Testis (tissue), 5 donors: ENCODE data around the gene TAS2R43. TPM values are rescaled to one million over a fixed set of nuclear protein-coding genes. Genes with fewer than 3 reads are reported as not detected.

ENCODE experiments used
- DNase-seq: peaks from one replicate; pipeline ENCODE4 v3.0.0-alpha.2; 2019
- H3K27ac ChIP-seq, 2 donors: fragments of 200-600 bp; sonication (generic); one replicate each; pipeline ENCODE4 v1.5.1; 2019
- H3K27me3 ChIP-seq: fragments of 200-600 bp; sonication (generic); one replicate; pipeline ENCODE4 v1.5.1; 2019
- H3K36me3 ChIP-seq: fragments of 200-600 bp; sonication (generic); one replicate; pipeline ENCODE4 v1.5.1; 2017; ENCODE audit warnings: low read depth; ENCODE audit errors: missing control alignments
- H3K4me1 ChIP-seq: fragments of 200-600 bp; sonication (generic); one replicate; pipeline ENCODE4 v1.5.1; 2019
- H3K4me3 ChIP-seq, 2 donors: fragments of 200-600 bp; sonication (generic); one replicate each; pipeline ENCODE4 v1.5.1; 2017 to 2019
- H3K9me3 ChIP-seq: fragments of 200-600 bp; sonication (generic); one replicate; pipeline ENCODE4 v1.5.1; 2017
- POLR2A ChIP-seq: fragments of 450-650 bp; IDR thresholded peaks from one replicate; pipeline ENCODE4 v1.6.1; 2017; ENCODE audit warnings: antibody characterized with exemption, mild to moderate bottlenecking, moderate library complexity
- WGBS, 2 donors: methylation state at CpG; one replicate each; pipeline ENCODE4 v1.1.5; 2018; 5-methylcytosine and 5-hydroxymethylcytosine counted together
- intact Hi-C: fragments of 100-400 bp; cut with DNase I; formaldehyde crosslinking; loops from one replicate; pipeline ENCODE4 v1.15.1; 2023; ENCODE audit warnings: low total_unique reads
- long read RNA-seq, 2 donors: transcript quantifications; one replicate each; lab custom pipeline, GENCODE V29; 2026
- polyA plus RNA-seq: library from polyadenylated mRNA; stranded (reverse); fragments of 350-450 nt; fragmentation: Illumina TruSeq; extraction: RNeasy Lipid Tissue Mini Kit (QIAGEN cat#74804); gene quantifications from one replicate; pipeline ENCODE4 v1.2.3, GENCODE V29; 2014; ENCODE audit warnings: low read depth, low replicate concordance; ENCODE audit not compliant: insufficient read depth
- total RNA-seq, 2 donors: library from RNA; depleted of rRNA; stranded (reverse); fragments of >200 nt; gene quantifications; one replicate each; pipeline ENCODE4 v1.2.3, GENCODE V29; 2016
- TF ChIP-seq, protein P1 (sequence below), 3 experiments: fragments of 450-650 bp in 2 of 3; fragments of 200-600 bp in 1 of 3; sonication (generic) in 1 of 3; IDR thresholded peaks; one replicate each; pipeline ENCODE4 v1.5.1; 2016 to 2019; ENCODE audit warnings: antibody characterized with exemption in 3 of 3, mild to moderate bottlenecking in 2 of 3, moderate library complexity in 1 of 3

Gene TAS2R43
- 1 to 10 TPM in 1 of 2 donors, under 1 TPM in 1; 0.87 to 7.2 TPM for total RNA-seq
- polyA plus RNA-seq, result not detected
- long read RNA-seq, donor 1, result 0 reads
- long read RNA-seq, donor 2, result 0 reads

DNA sequence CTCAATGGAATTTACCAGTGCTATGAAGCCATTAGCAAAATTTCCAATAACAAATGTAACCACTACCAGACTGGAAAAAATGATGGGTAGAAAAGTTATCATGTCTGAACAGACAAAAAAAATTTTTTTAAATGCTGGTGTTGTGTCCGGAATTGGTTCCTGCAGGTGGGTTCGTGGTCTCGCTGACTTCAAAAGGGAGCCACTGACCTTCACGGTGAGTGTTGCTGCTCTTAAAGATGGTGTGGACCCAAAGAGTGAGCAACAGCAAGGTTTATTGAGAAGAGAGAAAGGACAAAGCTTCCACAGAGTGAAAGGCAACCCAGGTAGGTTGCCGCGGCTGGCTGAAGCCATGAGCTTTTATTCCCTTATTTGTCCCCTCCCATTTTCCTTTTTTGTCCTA is at the start of gene TAS2R43:
TSS of gene TAS2R43 (minus strand) at position 186 of the 400 bp plus-strand sequence. CDS start at position 102, 84 bp downstream.
- TF ChIP-seq, protein P1, sequence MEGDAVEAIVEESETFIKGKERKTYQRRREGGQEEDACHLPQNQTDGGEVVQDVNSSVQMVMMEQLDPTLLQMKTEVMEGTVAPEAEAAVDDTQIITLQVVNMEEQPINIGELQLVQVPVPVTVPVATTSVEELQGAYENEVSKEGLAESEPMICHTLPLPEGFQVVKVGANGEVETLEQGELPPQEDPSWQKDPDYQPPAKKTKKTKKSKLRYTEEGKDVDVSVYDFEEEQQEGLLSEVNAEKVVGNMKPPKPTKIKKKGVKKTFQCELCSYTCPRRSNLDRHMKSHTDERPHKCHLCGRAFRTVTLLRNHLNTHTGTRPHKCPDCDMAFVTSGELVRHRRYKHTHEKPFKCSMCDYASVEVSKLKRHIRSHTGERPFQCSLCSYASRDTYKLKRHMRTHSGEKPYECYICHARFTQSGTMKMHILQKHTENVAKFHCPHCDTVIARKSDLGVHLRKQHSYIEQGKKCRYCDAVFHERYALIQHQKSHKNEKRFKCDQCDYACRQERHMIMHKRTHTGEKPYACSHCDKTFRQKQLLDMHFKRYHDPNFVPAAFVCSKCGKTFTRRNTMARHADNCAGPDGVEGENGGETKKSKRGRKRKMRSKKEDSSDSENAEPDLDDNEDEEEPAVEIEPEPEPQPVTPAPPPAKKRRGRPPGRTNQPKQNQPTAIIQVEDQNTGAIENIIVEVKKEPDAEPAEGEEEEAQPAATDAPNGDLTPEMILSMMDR (IDR thresholded peaks at IDR 0.05), result no peak
- no peak for TF ChIP-seq POLR2A
- DNase-seq, result no peak
- no peak within 1 kb of the TSS for H3K27ac ChIP-seq
- H3K4me3 ChIP-seq, result no peak within 1 kb of the TSS
- intact Hi-C loops, result no loop called here
- no peaks in the 10 kb centered on the region for H3K27me3 ChIP-seq
- 63 to 77% methylated on average over 6 of the region's 6 CpGs for WGBS, 2 donors
- H3K4me1 ChIP-seq, result no peaks in the 10 kb centered on the region
- H3K9me3 ChIP-seq, result no peaks in the 10 kb centered on the region
- H3K36me3 ChIP-seq, result no peaks in the 10 kb centered on the region

DNA sequence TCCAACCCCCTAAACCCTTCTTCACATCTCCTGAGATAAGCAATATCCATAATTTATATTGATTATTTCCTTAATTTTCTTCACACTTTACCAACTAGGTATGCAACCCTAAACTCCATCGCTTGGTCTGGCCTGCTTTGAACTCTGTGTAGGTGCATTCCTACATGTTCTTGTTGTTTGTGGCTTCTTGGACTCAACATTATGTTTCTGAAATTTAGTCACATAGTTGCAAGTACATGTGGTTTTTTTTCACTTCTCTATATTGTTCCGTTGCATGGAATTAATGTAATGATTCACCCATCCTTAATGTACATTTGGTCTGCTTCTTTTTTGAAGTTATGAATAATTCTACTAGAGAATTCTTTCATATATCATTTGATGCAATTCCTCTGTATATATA is 44.0 kb upstream of the TAS2R43 start:
- no peak overlapping the region for H3K4me3 ChIP-seq
- H3K4me1 ChIP-seq, result no peaks in the 10 kb centered on the region
- intact Hi-C loops, result no loop called here
- DNase-seq, result no peak
- WGBS, 2 donors, result 65 to 86% methylated on average over 2 of the region's 2 CpGs
- no peaks in the 10 kb centered on the region for H3K9me3 ChIP-seq
- no peaks in the 10 kb centered on the region for H3K36me3 ChIP-seq
- H3K27ac ChIP-seq, result no peak overlapping the region
- TF ChIP-seq POLR2A, result no peak
- TF ChIP-seq, protein P1 (IDR thresholded peaks at IDR 0.05), result no peak
- no peaks in the 10 kb centered on the region for H3K27me3 ChIP-seq

DNA sequence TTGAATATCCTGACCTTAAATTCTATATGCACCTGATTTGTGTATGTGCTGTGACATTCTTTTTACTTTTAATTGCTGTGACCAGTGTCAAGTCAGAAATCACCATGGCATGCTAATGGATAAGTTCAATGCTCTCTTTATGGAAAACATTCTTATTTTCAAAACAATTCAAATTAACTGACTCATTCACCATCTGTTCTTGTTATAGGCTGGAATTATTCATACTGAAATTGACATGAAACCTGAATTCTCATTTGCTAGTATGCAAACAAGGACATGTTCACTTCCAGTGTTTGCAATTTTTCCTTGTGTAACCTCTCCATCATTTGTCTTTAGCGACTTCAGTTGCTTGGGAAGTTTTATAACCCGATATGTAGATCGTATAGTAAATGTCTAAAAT is 42.2 kb upstream of the TAS2R43 start, which contains the start of gene TAS2R30:
TSS of gene TAS2R30 (minus strand) at position 340 of the 400 bp plus-strand sequence. CDS start 400 bp downstream, outside the sequence.
- Histone ChIP-seq H3K36me3 (no peaks in the 10 kb centered on the region), H3K27me3 (no peaks in the 10 kb centered on the region), H3K4me1 (no peaks in the 10 kb centered on the region), H3K4me3 (no peak within 1 kb of the TSS), H3K9me3 (no peaks in the 10 kb centered on the region), H3K27ac (no peak within 1 kb of the TSS)
- TF ChIP-seq, protein P1 (IDR thresholded peaks at IDR 0.05), result no peak
- no peak for TF ChIP-seq POLR2A
- no peak for DNase-seq
- intact Hi-C loops, result no loop called here
- WGBS, 2 donors, result 79 to 95% methylated on average over 3 of the region's 3 CpGs

GRCh38 chr12:11133816-11134215 is 41.7 kb upstream of the TAS2R43 start:
- no peak overlapping the region for H3K4me3 ChIP-seq
- no peaks in the 10 kb centered on the region for H3K4me1 ChIP-seq
- no peak for TF ChIP-seq POLR2A
- TF ChIP-seq, protein P1 (IDR thresholded peaks at IDR 0.05), result no peak
- DNase-seq, result no peak
- no peaks in the 10 kb centered on the region for H3K27me3 ChIP-seq
- intact Hi-C loops, result no loop called here
- H3K9me3 ChIP-seq, result no peaks in the 10 kb centered on the region
- WGBS, 2 donors, result 89 to 92% methylated on average over 2 of the region's 2 CpGs
- H3K27ac ChIP-seq, result no peak overlapping the region
- H3K36me3 ChIP-seq, result no peaks in the 10 kb centered on the region

GRCh38 chr12:11133162-11133561 is 41.0 kb upstream of the TAS2R43 start:
- intact Hi-C loops, result no loop called here
- Histone ChIP-seq H3K27ac (no peak overlapping the region), H3K4me3 (no peak overlapping the region), H3K9me3 (no peaks in the 10 kb centered on the region), H3K27me3 (no peaks in the 10 kb centered on the region), H3K36me3 (no peaks in the 10 kb centered on the region), H3K4me1 (no peaks in the 10 kb centered on the region)
- TF ChIP-seq POLR2A, result no peak
- TF ChIP-seq, protein P1 (IDR thresholded peaks at IDR 0.05), result no peak
- no peak for DNase-seq
- 96 to 100% methylated on average over 2 of the region's 2 CpGs for WGBS, 2 donors
